Measurements from ENCODE around the gene CEACAM19. TPM values are rescaled to one million over a fixed set of nuclear protein-coding genes. Genes with fewer than 3 reads are reported as not detected.

CEACAM19 gene
- total RNA-seq, 4 donors from 2014 or later = 2.3 to 7.6 (median 4.6) TPM

DNA sequence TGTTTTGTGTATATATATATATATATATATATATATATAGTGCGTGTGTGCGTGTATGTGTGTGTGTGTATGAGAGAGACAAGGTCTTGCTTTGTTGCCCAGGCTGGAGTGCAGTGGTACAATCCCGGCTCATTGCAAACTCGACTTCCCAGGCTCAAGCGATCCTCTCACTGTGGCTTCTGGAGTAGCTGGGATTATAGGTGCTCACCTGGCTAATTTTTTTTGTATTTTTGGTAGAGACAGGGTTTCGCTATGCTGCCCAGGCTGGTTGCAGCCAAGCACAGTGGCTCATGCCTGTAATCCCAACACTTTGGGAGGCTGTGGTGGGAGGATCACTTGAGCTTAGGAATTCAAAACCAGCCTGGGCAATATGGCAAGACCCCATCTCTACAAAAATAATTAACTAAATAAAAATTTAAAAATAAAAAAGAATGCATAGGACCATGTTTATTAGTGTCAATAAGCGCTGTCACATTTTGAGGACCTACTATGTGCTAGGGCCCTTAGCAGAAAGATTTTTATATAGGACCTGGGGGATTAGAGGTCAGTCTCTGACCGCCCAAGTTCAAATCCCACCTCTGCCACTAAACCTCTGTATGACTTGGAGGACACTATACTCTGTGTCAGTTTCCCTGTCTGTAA, 25.8 kb upstream of the CEACAM19 start:
- Histone ChIP-seq H3K4me3 (no peak overlapping the region), H3K27me3 (no peaks in the 10 kb centered on the region), H3K9me3 (no peaks in the 10 kb centered on the region), H3K36me3 (peaks cover 0 to 32% (median 9%) of the 10 kb centered on the region in 3 donors), H3K27ac (no peak overlapping the region), H3K4me1 (peaks cover 0 to 48% (median 6%) of the 10 kb centered on the region in 3 donors)
- DNase-seq = no peak
- intact Hi-C loops (cut with DNase I) = no loop called here
- WGBS, 2 donors = 74 to 79% methylated on average over 8 of the region's 8 CpGs
- no peak for TF ChIP-seq POLR2A (IDR thresholded peaks at IDR 0.05)
- TF ChIP-seq, protein P1, sequence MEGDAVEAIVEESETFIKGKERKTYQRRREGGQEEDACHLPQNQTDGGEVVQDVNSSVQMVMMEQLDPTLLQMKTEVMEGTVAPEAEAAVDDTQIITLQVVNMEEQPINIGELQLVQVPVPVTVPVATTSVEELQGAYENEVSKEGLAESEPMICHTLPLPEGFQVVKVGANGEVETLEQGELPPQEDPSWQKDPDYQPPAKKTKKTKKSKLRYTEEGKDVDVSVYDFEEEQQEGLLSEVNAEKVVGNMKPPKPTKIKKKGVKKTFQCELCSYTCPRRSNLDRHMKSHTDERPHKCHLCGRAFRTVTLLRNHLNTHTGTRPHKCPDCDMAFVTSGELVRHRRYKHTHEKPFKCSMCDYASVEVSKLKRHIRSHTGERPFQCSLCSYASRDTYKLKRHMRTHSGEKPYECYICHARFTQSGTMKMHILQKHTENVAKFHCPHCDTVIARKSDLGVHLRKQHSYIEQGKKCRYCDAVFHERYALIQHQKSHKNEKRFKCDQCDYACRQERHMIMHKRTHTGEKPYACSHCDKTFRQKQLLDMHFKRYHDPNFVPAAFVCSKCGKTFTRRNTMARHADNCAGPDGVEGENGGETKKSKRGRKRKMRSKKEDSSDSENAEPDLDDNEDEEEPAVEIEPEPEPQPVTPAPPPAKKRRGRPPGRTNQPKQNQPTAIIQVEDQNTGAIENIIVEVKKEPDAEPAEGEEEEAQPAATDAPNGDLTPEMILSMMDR (IDR thresholded peaks at IDR 0.05) = no peak

DNA sequence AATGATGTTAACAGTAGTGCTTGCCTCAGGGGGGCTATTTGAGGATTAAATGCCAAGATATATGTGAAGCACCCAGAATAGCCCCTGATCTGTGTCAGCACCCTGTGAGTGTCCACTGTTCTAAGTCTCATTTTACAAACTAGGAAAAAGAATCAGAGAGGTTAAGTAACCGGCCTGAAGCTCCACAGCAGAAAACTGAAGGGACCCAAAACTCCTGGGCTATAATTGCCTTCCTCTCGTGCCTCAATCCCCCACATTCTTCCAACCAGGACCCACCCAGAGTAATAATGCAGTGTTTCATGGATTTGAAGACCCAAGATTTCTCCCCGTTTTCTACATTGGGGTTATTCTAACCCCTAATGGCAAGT, 25.2 kb upstream of the CEACAM19 start:
- H3K27ac ChIP-seq = no peak overlapping the region
- WGBS, 2 donors = 81 to 92% methylated on average over 3 of the region's 3 CpGs
- no peak overlapping the region for H3K4me3 ChIP-seq
- H3K36me3 ChIP-seq = peaks cover 0 to 38% (median 11%) of the 10 kb centered on the region in 3 donors
- no peaks in the 10 kb centered on the region for H3K9me3 ChIP-seq
- peaks cover 0 to 48% (median 6%) of the 10 kb centered on the region in 3 donors for H3K4me1 ChIP-seq
- TF ChIP-seq, protein P1 (IDR thresholded peaks at IDR 0.05) = no peak
- no peak for TF ChIP-seq POLR2A (IDR thresholded peaks at IDR 0.05)
- intact Hi-C loops (cut with DNase I) = no loop called here
- H3K27me3 ChIP-seq = no peaks in the 10 kb centered on the region
- no peak for DNase-seq

DNA sequence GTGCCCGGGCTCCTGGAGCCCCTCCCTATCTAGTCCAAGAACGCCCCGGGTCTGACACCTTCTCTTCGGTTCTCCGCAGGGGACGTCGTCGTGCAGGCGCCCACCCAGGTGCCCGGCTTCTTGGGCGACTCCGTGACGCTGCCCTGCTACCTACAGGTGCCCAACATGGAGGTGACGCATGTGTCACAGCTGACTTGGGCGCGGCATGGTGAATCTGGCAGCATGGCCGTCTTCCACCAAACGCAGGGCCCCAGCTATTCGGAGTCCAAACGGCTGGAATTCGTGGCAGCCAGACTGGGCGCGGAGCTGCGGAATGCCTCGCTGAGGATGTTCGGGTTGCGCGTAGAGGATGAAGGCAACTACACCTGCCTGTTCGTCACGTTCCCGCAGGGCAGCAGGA, 24.1 kb upstream of the CEACAM19 start:
- H3K4me1 ChIP-seq = peaks cover 0 to 48% (median 6%) of the 10 kb centered on the region in 3 donors
- H3K36me3 ChIP-seq = peaks cover 3 to 49% (median 19%) of the 10 kb centered on the region in 3 donors
- no peak for DNase-seq
- no peaks in the 10 kb centered on the region for H3K9me3 ChIP-seq
- no peaks in the 10 kb centered on the region for H3K27me3 ChIP-seq
- no peak for TF ChIP-seq POLR2A (IDR thresholded peaks at IDR 0.05)
- TF ChIP-seq, protein P1 (IDR thresholded peaks at IDR 0.05) = no peak
- peak overlapping the region in 1 of 4 donors; percentile 20 for H3K27ac ChIP-seq
- no peak overlapping the region for H3K4me3 ChIP-seq
- intact Hi-C loops (cut with DNase I) = no loop called here
- 85 to 95% methylated on average over 16 to 29 of the region's 31 CpGs for WGBS, 2 donors

DNA sequence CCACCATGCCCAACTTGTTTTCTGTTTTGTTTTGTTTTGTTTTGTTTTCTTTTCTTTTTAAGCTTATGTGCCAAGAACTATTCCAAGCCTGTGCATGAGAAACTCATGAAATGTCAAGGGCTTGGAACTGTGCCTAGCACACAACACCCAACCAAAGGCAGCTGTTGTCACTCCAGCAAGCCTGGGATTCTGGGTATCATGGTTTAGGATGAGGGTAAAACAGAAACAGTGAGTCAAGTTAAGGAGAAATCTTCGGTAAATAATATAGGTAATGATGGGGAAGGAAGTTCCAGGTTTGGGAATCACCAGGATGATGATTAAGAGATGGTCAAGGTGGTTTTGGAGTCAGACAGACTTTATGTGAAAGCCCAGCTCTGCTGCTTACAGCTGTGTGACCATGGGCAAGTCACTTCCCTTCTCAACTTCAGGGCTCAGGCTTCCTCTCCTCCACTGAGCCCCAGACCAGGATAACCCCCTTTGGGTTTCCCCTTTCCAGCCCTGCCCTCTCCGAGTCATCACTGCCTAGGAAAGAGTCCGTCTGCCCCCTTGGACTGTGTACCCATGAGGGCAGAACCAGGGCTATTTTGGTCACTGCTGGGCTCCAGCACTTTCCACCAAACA, 22.5 kb upstream of the CEACAM19 start:
- no peaks in the 10 kb centered on the region for H3K27me3 ChIP-seq
- TF ChIP-seq POLR2A (IDR thresholded peaks at IDR 0.05) = no peak
- TF ChIP-seq, protein P1 (IDR thresholded peaks at IDR 0.05) = no peak
- H3K4me1 ChIP-seq = peaks cover 0 to 43% (median 6%) of the 10 kb centered on the region in 3 donors
- peaks cover 6 to 65% (median 22%) of the 10 kb centered on the region in 3 donors for H3K36me3 ChIP-seq
- no peaks in the 10 kb centered on the region for H3K9me3 ChIP-seq
- peak overlapping the region in 2 of 4 donors; percentile 9 to 18 for H3K27ac ChIP-seq
- no peak for DNase-seq
- 53 to 69% methylated on average over 2 to 3 of the region's 3 CpGs for WGBS, 2 donors
- intact Hi-C loops (cut with DNase I) = no loop called here
- H3K4me3 ChIP-seq = no peak overlapping the region

DNA sequence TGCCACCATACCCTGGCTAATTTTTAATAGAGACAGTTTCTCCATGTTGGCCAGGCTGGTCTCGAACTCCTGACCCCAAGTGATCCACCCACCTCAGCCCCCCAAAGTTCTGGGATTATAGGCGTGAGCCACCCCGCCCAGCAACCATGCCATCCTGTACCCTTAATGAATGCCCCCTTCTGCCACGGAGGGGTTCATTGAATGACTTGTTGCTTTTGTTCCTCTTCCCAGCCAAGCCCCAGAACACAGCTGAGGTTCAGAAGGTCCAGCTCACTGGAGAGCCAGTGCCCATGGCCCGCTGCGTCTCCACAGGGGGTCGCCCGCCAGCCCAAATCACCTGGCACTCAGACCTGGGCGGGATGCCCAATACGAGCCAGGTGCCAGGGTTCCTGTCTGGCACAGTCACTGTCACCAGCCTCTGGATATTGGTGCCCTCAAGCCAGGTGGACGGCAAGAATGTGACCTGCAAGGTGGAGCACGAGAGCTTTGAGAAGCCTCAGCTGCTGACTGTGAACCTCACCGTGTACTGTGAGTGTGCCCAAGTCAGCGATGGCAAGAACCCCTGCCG, 21.6 kb upstream of the CEACAM19 start:
- TF ChIP-seq POLR2A (IDR thresholded peaks at IDR 0.05) = no peak
- TF ChIP-seq, protein P1 (IDR thresholded peaks at IDR 0.05) = no peak
- Histone ChIP-seq H3K27me3 (no peaks in the 10 kb centered on the region), H3K4me3 (no peak overlapping the region), H3K9me3 (no peaks in the 10 kb centered on the region), H3K27ac (no peak overlapping the region), H3K36me3 (peaks cover 10 to 73% (median 26%) of the 10 kb centered on the region in 3 donors), H3K4me1 (peaks cover 5 to 37% (median 6%) of the 10 kb centered on the region in 3 donors)
- DNase-seq = no peak
- 93 to 97% methylated on average over 3 to 6 of the region's 15 CpGs for WGBS, 2 donors
- intact Hi-C loops (cut with DNase I) = no loop called here
